ENCODE data around the gene VWA1. TPM values are rescaled to one million over a fixed set of nuclear protein-coding genes. Genes with fewer than 3 reads are reported as not detected.
"Not testable (repeated sequence)": the region's sequence is repeated elsewhere in the genome, so short reads cannot be mapped to it uniquely, and the experiment has no call there.

The VWA1 gene
- total and polyA plus RNA-seq, 8 donors, result 50.0 to 147 (median 72.5) TPM

GRCh38 chr1:1440262-1441001 lies 4.9 kb downstream of the VWA1 start:
- H3K27me3 ChIP-seq, result peaks cover 0 to 36% of the 10 kb centered on the region in 2 donors
- H3K9me3 ChIP-seq, result no peaks in the 10 kb centered on the region
- DNase-seq (no peak), ATAC-seq (no peak)
- TF ChIP-seq CTCF (IDR thresholded peaks at IDR 0.05), result no peak
- H3K4me3 ChIP-seq, result no peak overlapping the region
- H3K27ac ChIP-seq, result no peak overlapping the region
- peaks cover 0 to 4% of the 10 kb centered on the region in 2 donors for H3K36me3 ChIP-seq
- H3K4me1 ChIP-seq, result peaks cover 20 to 46% of the 10 kb centered on the region in 2 donors
- intact Hi-C loops (cut with DNase I), result no loop called here

GRCh38 chr1:1441002-1441888 lies 5.8 kb downstream of the VWA1 start:
- H3K4me3 ChIP-seq, result no peak overlapping the region
- ATAC-seq (peak; percentile 73), DNase-seq (peak in 2 of 4 donors; percentile 53 to 88)
- peaks cover 19 to 38% of the 10 kb centered on the region in 2 donors for H3K4me1 ChIP-seq
- intact Hi-C loops (cut with DNase I), result no loop called here
- peak; percentile 84 to 92 for TF ChIP-seq CTCF (IDR thresholded peaks at IDR 0.05)
- peaks cover 0 to 4% of the 10 kb centered on the region in 2 donors for H3K36me3 ChIP-seq
- no peaks in the 10 kb centered on the region for H3K9me3 ChIP-seq
- no peak overlapping the region for H3K27ac ChIP-seq
- peaks cover 0 to 28% of the 10 kb centered on the region in 2 donors for H3K27me3 ChIP-seq

- intact Hi-C loops (cut with DNase I), result no loop called here
- ATAC-seq (peak; percentile 39), DNase-seq (peak in 1 of 4 donors; percentile 79)
- H3K36me3 ChIP-seq, result peaks cover 0 to 4% of the 10 kb centered on the region in 2 donors
- H3K4me1 ChIP-seq, result peaks cover 16 to 29% of the 10 kb centered on the region in 2 donors
- no peaks in the 10 kb centered on the region for H3K9me3 ChIP-seq
- H3K27ac ChIP-seq, result no peak overlapping the region
- no peak for TF ChIP-seq CTCF (IDR thresholded peaks at IDR 0.05)
- H3K4me3 ChIP-seq, result no peak overlapping the region
- H3K27me3 ChIP-seq, result peaks cover 0 to 18% of the 10 kb centered on the region in 2 donors
Observed at GRCh38 chr1:1442069-1442770, 6.7 kb downstream of the VWA1 start.

GRCh38 chr1:1446631-1447030 lies 11.1 kb downstream of the VWA1 start:
- H3K27me3 ChIP-seq; H3K4me3 ChIP-seq; H3K9me3 ChIP-seq; H3K4me1 ChIP-seq; intact Hi-C loops (cut with DNase I); H3K27ac ChIP-seq; ATAC-seq; H3K36me3 ChIP-seq; DNase-seq: not testable (repeated sequence)

- no peak for ATAC-seq
- DNase-seq, result no peak
- Histone ChIP-seq H3K27ac (no peak within 1 kb of the TSS), H3K4me3 (no peak within 1 kb of the TSS), H3K4me1 (no peaks in the 10 kb centered on the region), H3K27me3 (no peaks in the 10 kb centered on the region), H3K9me3 (no peaks in the 10 kb centered on the region), H3K36me3 (no peaks in the 10 kb centered on the region)
- TF ChIP-seq CTCF (IDR thresholded peaks at IDR 0.05), result no peak
- intact Hi-C loops (cut with DNase I), result no loop called here
Observed at GRCh38 chr1:1449099-1449739, 13.7 kb downstream of the VWA1 start, which contains the start of gene ATAD3C. ATAD3C (plus strand) TSS chr1:1449689; CDS start chr1:1450684, 995 bp downstream.

GRCh38 chr1:1450616-1451015 lies 15.1 kb downstream of the VWA1 start:
- H3K4me1 ChIP-seq; H3K27ac ChIP-seq; H3K27me3 ChIP-seq; ATAC-seq; DNase-seq; H3K9me3 ChIP-seq; H3K4me3 ChIP-seq; intact Hi-C loops (cut with DNase I); H3K36me3 ChIP-seq: not testable (repeated sequence)

Measured in left lung (tissue), 10 donors.